ENCODE data around the gene PXDN. TPM values are rescaled to one million over a fixed set of nuclear protein-coding genes. Genes with fewer than 3 reads are reported as not detected.

PXDN gene
- total and polyA plus RNA-seq, 10 of the 15 experiments (the other 5 are each of a cell fraction or from before 2014, with no cell fraction given): 0.12 to 0.69 (median 0.23) TPM; not detected in 5

DNA sequence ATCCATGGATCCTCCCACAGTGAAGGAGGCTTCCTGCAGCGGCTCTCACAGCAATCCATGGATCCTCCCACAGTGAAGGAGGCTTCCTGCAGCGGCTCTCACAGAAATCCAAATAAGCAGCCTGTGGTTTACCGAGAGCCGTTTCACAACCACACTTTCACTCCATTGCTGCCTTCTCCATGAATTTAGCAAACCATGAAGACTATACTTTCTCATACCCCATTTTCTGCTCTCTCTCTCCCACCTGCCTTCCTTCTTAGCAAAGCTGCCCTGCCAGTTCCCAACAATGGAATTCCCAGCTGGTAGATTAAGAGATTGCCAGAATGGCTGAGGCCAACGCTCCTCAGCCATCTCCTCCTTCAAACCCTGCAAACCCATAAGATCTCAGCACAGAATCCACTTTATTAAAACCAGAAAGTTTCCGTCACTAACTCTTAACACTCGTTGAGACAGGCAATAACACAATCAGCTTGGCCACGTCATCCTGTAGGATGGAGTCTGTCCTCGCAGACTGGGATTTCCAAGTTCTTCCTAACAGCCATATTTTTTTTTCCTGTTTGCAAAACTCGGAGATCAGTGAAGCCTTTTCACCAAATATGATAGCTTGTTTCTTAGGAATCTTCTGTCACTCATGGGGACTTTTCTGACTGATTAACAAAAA, 162.2 kb downstream of the PXDN start (continued):
- TF ChIP-seq MYB (IDR thresholded peaks at IDR 0.05; ENCODE audit: borderline replicate concordance, low read depth, low read length) (no peak), ASH2L (IDR thresholded peaks at IDR 0.05; ENCODE audit: borderline replicate concordance, low read depth) (no peak)
- TF ChIP-seq, protein P1, sequence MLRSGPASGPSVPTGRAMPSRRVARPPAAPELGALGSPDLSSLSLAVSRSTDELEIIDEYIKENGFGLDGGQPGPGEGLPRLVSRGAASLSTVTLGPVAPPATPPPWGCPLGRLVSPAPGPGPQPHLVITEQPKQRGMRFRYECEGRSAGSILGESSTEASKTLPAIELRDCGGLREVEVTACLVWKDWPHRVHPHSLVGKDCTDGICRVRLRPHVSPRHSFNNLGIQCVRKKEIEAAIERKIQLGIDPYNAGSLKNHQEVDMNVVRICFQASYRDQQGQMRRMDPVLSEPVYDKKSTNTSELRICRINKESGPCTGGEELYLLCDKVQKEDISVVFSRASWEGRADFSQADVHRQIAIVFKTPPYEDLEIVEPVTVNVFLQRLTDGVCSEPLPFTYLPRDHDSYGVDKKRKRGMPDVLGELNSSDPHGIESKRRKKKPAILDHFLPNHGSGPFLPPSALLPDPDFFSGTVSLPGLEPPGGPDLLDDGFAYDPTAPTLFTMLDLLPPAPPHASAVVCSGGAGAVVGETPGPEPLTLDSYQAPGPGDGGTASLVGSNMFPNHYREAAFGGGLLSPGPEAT (IDR thresholded peaks at IDR 0.05; ENCODE audit: low read depth): no peak

All from GM12878 (cell line).